PC-9 (cell line): ENCODE results near the gene CFAP251.

Experiments
- EZH2 ChIP-seq: fragments of 200-600 bp; sonication (generic); IDR thresholded peaks from 2 replicates; pipeline ENCODE4 v1.8.0; 2017; ENCODE audit warnings: antibody characterized with exemption, low read depth
- TF ChIP-seq, protein P1 (sequence below): fragments of 200-600 bp; sonication (generic); conservative IDR thresholded peaks from 2 replicates; pipeline ENCODE4 v1.6.1; 2017; ENCODE audit warnings: mixed run types, antibody characterized with exemption, mild to moderate bottlenecking, moderate library complexity

DNA sequence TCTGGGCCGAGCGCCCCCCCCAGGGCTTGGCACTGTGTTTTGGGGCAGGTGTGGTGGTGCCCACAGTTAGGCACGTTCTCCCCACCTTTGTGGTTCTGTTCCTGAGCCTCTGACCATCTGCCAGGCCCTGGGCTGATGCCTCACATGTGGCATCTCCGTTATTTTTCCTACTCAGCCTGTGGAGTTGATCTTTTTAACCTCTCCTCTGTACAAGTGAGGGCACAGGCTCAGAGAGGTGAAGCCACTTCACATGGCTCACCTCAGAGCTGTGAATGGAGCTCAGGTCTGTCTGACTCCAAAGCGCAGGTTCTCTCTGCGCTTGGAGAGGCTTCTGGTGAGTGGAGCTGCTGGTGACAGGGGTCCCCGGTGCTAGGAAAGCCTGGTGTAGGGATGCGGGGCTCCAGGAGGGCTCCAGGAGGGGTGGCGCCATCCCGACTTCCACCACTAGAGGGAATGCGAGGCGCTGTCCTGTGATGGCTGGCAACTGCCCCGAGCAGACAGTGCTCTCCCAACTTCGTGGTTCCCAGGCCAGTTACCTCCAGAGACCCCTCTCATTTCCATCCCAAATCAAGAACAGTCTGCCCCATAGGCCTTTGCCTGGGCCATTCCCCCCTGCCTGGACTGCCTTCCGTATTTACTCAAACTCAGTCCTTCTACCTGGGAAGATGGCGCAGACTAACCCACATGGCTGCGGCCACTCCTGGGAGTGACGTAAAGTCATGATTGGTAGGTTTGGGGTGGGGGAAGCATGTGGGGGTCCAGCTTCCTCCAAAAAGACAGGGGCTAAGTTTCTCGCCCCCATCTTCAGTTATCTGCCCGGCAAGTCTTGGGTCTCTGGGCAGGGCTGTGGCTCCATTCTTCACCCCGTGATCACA is 113.2 kb downstream of the CFAP251 start:
- no peak for TF ChIP-seq EZH2
- TF ChIP-seq, protein P1, sequence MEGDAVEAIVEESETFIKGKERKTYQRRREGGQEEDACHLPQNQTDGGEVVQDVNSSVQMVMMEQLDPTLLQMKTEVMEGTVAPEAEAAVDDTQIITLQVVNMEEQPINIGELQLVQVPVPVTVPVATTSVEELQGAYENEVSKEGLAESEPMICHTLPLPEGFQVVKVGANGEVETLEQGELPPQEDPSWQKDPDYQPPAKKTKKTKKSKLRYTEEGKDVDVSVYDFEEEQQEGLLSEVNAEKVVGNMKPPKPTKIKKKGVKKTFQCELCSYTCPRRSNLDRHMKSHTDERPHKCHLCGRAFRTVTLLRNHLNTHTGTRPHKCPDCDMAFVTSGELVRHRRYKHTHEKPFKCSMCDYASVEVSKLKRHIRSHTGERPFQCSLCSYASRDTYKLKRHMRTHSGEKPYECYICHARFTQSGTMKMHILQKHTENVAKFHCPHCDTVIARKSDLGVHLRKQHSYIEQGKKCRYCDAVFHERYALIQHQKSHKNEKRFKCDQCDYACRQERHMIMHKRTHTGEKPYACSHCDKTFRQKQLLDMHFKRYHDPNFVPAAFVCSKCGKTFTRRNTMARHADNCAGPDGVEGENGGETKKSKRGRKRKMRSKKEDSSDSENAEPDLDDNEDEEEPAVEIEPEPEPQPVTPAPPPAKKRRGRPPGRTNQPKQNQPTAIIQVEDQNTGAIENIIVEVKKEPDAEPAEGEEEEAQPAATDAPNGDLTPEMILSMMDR = peak; percentile 77
